NB4 (cell line): ENCODE measurements around the gene UBR7.

Source experiments
- CTCF ChIP-seq: IDR thresholded peaks from one replicate; pipeline ENCODE4 v1.5.1; 2012; ENCODE audit warnings: low read depth, low read length
- MAX ChIP-seq: IDR thresholded peaks from 2 replicates; pipeline ENCODE4 v1.6.1; 2011; ENCODE audit warnings: low read depth, low read length

- TF ChIP-seq CTCF, result no peak
- TF ChIP-seq MAX, result no peak
Observed at GRCh38 chr14:93240678-93241000, 33.6 kb downstream of the UBR7 start.
